Right renal pelvis (tissue), 4 donors: ENCODE data around the gene HOTAIR. TPM values are rescaled to one million over a fixed set of nuclear protein-coding genes. Genes with fewer than 3 reads are reported as not detected.

Experiments used
- DNase-seq, 4 donors: peaks; one replicate each; pipeline ENCODE4 v3.0.0-alpha.2; 2013; ENCODE audit warnings: low read depth in 4 of 4, low spot score in 3 of 4, missing footprints in 1 of 4
- polyA plus RNA-seq, 4 donors: library from polyadenylated mRNA; unstranded; fragments of 120-200 nt; gene quantifications; one replicate each; pipeline ENCODE4 v1.2.1, GENCODE V29; 2013; ENCODE audit not compliant: insufficient read length in 4 of 4

Gene HOTAIR
- polyA plus RNA-seq, 4 donors: 1.0 to 4.1 (median 1.5) TPM

GRCh38 chr12:53976823-53977595 lies 2.3 kb upstream of the HOTAIR start:
- DNase-seq: no peak

GRCh38 chr12:53976172-53976822 lies 1.5 kb upstream of the HOTAIR start:
- DNase-seq: no peak

GRCh38 chr12:53975479-53976152 lies 862 bp upstream of the HOTAIR start:
- no peak for DNase-seq

GRCh38 chr12:53975064-53975471 lies 314 bp upstream of the HOTAIR start:
- no peak for DNase-seq

DNA sequence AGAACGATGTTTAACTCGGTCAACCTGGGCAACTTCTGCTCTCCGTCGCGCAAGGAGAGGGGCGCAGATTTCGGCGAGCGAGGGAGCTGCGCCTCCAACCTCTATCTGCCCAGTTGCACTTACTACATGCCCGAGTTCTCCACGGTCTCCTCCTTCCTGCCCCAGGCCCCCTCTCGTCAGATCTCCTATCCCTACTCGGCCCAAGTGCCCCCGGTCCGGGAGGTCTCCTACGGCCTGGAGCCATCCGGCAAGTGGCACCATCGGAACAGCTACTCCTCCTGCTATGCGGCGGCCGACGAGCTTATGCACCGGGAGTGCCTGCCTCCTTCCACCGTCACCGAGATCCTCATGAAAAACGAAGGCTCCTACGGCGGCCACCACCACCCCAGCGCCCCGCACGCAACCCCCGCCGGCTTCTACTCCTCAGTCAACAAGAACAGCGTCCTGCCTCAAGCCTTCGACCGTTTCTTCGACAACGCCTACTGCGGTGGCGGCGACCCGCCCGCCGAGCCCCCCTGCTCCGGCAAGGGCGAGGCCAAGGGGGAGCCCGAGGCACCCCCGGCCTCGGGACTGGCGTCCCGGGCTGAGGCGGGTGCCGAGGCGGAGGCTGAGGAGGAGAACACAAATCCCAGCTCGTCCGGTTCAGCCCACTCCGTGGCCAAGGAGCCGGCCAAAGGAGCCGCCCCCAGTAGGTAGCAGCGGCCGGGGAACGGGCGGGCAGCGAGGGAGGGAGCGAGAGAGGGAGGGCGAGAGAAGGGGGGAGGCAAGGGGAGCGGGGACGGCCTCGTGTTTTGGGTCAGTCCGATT lies 1.3 kb downstream of the HOTAIR start:
- DNase-seq: no peak

DNA sequence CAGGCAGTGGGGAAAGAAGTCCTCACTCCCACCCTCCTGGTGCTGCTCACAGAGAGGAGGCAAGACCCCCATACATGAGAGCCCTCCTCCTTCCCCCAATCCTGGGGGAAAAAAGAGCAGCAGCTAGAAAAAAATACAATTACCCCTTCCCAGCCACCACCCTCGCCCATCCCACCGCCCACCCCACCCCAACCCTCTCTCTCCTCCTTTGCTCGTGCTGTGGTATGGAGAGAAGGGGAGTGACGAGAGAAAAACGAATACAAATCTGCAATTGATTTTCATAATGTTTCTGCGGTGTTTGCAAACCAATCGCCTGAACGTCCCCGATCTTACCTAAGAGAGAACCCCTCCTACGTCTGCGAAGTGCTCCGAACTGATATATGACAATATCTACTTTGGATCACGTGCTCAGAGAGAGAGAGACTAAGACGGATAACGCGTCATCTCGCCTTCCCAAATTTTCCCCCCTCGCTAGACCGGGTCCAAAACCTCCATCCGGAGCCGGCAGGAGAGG lies 2.0 kb downstream of the HOTAIR start, which contains the start of gene HOXC11:
TSS of gene HOXC11 (plus strand) at position 405 of the 514 bp plus-strand sequence. CDS start 116 bp downstream, outside the sequence.
- no peak for DNase-seq

DNA sequence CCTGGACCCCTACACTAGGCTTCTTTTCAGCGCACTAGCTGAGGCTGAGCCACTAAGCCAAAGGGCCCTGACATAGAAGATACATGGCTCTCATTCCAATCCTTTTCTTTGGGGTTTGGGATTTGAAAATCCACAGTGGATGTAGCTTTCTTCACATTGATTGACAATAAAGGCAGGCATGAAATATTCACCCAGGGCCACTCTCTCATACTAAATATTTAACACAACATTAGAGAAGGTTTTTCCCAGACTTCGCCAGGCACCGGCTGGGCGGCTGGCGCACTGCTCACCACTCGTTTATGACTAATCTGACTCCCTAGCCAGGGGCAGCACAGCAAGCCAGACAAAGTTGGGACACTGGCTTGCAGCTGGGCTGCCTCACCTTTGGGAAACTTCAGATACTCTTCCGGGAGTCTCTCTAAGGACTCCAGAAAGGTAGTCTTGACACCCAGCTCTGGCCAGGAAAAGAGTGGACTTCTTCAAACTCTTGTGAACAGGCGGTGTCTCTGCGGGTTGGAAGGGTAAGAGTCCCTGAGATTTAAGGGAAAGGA lies 2.5 kb downstream of the HOTAIR start:
- no peak for DNase-seq

DNA sequence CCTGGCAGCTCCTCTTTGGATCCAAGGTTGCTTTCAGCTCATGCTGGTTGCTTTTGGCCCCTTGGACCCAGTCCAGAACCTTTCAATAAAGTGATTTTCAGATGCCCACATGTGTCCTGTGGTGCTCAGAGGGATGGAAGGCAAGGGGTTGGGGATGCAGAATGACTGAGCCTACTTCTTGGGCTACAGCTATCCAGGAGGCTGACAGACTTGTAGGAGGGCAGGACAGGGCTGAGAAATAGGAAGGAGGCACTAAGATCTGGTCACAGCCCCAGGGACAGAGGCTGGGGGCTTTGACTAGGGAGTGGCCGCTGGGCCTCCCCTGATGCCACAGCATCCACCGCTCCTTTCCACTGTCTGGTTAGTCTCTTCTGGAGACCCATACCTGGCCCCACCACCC lies 3.1 kb downstream of the HOTAIR start:
- DNase-seq: no peak

DNA sequence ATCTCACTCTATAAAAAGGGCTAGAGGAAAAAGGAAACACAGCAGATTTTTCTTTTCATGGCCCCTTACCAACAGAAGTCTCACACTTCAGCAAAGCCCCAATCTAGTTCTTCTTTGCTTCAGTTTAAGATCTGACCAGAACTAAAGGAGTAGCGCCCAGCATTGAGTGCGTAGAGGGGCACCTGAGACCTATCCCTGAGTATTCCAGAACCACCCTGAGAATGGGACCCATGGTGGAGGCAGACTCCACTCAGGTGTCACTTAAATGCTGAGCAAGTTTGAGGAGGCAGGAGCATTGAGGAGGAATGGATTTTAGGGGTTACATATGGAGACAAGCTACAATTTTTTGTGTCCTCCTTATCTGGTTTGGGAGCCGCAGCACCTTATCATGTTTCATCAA lies 3.6 kb downstream of the HOTAIR start:
- DNase-seq: no peak

DNA sequence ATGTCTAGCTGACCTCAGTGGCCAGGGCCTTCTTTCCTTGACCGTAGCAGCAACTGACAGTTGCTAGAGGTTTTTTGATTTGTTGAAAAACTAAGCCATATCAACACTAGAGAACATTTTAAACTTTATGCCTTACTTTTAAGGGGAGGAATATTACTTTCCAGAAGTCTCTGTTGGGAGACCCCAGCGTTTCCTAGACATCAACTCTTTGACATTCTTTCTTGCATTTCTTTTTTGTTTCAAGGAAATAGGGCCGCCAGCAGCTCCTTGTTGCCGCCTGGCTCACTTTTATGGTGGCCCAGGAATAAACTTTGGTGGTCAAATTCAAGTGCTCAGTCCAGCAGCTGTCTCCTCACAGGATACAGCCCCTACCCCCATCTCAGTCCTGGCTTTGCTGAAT lies 4.3 kb downstream of the HOTAIR start:
- no peak for DNase-seq

GRCh38 chr12:53969588-53970259 lies 5.0 kb downstream of the HOTAIR start:
- DNase-seq: no peak

- DNase-seq: no peak
These were observed 6.3 kb downstream of the HOTAIR start for GRCh38 chr12:53968214-53969127.

GRCh38 chr12:53967421-53967925 lies 7.3 kb downstream of the HOTAIR start:
- no peak for DNase-seq

GRCh38 chr12:53966385-53967133 lies 8.2 kb downstream of the HOTAIR start:
- DNase-seq: no peak

DNA sequence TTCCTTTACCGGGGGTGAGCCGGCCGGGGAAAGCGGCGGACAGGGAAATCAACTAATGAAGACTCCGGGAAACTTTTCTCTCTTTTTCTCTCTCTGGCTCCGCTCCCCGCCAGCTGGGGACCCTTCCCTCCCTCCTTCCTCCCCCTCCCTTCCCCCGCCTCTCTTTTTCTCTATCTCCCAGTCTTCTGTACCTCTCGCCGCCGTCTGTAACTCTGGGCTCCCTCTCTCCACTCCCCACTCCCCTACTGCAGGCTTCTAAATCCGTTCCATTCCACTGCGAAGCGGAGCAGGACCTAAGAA lies 8.7 kb downstream of the HOTAIR start:
- DNase-seq: no peak

DNA sequence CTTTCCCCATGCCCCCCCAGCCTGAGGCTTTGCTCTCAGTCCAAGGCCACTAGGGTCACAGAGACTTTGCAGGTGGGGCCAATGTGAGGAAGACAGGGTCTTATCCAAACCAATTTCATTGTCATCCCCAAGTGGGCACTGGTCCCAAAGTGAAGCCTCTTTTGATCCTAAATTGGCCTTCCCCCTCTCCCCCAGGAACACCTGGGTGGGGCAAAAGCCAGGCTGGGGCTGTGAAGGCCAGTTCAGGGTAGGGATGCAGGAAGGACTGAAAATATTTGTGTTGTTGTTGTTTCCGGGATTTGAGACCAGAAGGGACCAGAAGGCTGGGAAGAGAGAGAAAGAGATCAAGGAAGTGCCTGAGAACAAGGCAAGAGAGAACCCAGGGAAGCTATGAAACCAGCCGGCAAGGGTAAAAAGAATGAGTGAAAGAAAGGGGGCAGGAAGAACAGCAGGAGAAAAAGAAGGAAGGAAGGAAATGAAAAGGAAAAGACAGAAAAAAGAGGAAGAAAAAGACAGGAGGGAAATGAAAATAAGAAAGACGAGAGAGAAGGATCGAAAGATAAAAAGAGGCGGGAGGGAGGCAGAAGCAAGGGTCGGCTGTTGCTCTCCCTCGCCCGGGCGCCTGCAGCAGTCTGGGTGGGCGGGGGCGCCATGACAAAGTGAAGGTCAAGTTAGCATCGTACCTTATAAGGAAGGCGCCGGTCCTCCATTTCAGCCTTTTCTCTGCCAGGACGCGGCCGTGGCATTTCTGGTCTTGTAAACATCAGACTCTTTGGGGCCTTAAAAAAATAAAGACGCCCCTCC lies 9.3 kb downstream of the HOTAIR start:
- DNase-seq: no peak

DNA sequence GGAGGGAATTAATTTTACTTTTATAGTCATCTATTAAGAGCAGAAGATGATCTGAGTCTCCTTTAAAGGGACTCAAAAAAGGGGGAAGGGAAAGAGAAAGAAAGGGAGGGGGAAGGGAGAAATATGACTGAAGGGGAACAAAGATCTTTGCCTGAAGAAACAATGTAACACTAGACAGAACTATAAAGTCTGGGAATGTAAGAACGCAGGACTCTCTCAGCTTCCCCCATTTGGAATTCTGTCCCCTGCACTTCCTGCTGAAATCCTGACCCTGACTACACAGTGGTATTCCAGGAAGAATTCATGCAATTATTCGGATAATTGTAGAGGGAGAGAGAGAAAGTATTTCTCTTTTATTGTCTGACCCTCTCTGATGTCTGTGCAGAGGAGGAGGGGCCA lies 10.4 kb downstream of the HOTAIR start:
- DNase-seq: no peak
